ENCODE measurements around the gene PLEKHG3.
A peak's percentile ranks its signal among the peaks of the same experiment; 100 is the strongest.

PLEKHG3 gene

DNA sequence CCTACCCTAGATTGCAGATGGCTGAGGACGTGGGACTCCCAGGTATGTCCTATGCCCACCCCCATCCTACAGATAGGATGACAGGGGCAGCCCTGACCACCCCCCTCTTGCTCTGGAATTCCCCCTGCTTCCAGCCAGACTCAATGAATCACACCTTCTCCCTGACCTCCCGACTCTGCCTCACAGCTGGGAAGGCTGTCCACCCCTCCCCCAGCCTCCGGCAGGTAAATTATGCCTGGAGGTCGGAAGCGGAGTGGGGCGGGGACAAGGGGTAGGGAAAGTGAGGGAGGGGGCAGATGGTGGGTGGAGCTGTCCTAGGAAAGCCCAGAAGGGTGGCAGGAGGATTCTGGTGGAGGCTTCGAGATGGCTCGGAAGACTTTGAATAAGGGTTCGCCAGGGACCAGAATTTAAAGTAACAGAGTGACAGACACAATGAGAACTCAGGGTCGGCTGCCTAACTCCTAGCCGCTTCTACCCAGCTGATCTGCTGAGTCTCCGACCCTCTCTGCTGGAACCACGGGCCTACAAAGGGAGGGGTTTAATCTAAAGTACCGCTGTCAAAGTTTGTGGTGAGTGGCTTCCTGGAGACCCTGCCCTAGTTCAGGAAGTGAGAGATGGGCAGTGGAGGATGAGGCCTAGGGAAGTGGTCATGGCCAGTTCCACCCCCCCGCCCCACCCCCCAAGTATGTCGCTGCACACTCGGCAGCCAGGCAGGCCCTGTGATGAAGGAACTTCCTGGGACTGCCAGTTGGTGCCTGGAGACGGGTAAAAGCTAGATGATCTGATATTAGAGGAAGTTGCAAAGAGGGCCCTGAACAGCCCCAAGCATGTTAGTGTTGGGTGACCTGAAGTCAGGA, 4.2 kb downstream of the PLEKHG3 start:
- DNase-seq, result no peak

DNA sequence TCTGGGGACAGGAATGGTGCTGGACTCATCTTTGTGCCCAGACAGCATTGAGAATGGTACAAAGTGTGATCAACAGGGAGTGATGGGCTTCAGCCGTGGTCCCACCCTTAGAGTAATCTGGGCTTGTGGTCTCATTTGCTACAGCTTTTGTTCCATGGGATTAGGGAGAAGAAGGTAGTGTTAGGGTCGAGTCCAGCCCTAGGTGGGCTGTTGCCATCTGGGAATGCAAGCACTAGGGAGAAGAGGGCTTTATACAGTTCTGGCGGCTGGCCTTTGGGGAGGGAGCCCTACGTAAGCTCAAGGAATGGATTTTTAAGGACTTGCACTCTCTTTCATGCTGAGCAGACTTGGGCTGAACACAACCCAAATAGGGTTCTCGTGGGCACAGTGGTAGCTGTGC, 4.9 kb downstream of the PLEKHG3 start:
- no peak for DNase-seq

DNA sequence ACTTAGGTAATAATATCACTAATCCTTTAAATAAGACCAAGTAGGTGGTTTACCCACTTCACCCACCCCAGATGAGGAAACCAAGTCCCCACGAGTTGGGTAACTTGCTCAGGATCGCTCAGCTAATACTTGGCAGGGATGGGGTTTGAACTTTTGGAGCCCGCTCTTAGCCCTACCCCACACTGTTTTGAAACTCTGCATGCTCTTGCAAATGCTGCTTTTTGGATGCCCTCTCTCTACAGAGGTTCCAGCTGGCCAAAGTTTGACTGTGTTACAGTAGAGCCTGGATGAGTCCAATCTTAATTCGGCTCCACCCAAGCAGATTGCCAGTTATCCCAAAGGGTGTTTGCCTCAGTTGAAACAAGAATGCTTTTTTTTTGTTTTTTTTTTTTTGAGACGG, 6.8 kb downstream of the PLEKHG3 start:
- DNase-seq, result no peak

DNA sequence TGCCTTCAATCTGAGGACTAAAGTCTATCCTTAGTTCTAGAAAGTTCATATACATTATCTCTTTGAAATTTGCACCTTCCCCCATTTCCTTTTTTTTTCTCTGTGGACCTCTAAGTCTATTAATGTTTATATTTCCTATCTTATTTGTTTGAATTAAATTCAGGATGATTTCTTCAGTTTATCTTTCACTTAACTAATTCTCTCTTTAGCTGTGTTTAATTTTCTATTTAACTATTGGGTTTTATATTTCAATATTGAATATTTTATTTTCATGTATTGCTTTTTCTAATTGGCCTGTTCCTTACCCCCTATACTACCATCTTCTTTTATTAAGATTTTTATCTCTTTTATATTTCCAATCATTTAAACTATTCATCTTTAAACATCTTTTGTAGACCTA, 9.5 kb downstream of the PLEKHG3 start:
- no peak for DNase-seq

DNA sequence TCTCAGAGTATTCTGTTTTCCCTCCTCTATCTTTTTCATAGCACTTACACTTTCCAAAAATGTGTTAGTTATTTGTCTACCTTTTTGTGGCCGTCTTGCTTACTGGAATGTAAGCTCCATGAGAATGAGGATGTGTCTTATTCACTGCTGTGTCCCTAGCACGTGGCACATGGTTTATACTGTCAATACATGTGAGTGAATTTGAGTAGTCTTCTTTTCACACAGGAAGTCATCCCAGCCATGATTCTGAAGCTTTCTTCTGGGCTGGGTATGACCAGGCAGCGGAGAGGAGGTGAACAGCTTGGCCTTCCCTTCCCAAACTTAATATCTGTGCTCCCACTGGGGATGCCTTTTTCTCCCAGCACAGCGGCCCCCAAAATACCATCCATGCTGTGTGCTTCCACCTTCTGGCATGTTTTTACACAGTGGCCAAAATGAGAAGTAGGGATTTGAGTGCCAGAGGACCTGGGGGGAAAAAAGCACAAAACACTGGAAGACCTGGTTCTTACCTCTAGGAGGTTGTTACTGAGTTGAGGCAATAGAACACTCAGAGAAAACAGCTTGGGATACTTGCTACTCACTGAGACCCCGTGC, 10.3 kb downstream of the PLEKHG3 start:
- DNase-seq, result no peak

DNA sequence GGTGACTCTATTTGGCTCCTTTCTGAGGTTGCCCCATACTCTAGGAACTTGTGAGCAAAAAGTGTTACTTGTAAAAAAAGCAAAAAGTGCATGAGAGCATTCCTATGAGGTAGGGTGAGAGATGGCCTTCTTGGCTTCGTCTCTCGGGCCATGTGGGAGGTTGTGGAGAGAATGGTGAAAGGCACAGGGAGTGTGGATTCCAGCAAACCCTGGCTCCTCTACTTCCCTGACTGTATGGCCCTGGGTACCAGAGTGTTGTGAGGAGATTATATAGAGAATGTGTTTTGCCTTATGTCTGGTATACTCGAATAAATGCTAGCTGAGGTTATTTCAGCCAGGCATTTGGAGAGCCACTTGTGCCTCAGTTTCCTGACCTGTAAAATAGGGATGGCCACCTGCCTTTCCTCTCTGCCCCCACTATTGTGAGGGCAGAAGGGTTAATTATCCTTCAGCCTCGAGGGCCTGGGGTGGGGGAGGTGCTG, 11.0 kb downstream of the PLEKHG3 start:
- DNase-seq, result no peak

DNA sequence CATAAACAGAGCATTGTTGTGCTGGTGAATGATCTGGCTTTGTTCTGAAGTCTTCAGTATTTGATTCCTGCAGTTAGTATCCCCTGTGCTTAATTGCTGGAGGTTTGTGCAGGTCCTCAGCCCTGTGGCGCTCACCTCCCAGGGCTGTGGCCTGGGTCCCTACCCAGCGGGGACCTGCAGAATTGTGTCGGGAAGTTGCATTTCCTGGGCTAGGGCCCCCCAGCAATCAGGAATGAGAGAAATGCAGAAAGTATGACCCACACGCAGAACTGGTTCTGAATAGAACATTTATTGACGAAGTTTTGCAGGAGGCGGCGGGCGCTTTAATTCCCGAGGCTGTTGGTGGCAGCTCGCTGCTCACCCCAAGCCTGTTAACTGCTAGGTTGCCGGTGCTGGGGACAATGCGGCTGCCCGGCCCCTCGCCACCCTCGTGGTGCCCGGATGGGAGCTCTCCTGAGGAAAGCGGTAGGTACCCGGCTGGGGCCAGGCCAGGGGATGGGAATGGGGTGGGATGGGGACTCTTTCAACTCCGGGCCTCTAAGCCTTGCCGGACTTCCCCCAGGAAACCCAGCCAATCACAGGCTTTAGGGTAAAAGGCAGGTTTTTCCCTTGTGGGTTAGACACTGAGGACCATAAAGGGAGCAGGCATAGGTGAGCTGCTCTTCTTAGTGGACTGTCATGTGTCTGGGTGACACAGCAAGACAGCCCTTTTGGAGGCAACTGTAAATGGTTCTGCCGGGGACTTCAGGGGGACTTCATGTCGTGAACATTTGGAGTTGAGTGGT, 11.6 kb downstream of the PLEKHG3 start:
- no peak for DNase-seq

DNA sequence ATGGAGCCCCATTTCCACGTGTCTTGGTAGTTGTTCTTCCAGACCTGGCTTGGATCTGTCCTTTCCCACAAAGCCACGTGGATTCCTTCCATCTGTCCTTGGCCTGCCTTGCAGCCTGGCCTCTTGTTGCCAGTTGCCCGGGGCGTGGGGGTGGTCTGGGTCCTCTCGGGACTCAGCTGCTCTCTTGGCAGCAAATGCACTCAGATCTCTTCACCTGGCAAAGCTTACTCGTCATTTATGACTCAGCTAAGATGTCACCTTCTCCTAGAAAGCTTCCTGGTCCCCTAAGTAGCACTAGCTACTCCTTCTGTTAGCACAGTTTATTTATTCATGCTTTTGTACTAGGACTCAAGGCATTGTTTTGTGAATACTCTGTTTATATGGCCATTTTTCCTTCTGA, 13.6 kb downstream of the PLEKHG3 start:
- no peak for DNase-seq

DNA sequence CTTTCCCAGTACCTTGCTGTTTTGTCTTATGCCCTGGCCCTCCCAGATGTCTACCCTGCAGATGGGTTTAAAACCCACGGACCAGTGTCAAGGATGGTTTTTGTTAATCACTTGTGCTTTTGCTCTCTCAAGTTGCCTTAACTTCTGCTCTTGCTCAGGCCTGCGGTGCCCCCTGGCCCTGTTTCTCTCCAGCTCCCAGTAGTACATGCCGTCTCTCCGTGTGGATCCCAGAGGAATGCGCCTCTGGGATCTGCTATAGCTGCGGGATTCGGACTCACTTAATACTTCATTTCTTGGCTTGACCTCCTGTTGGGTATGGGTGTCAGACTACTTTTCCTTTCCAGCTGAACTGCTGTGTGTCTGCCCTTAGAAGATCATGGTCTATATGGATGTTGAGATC, 14.5 kb downstream of the PLEKHG3 start:
- no peak for DNase-seq

DNA sequence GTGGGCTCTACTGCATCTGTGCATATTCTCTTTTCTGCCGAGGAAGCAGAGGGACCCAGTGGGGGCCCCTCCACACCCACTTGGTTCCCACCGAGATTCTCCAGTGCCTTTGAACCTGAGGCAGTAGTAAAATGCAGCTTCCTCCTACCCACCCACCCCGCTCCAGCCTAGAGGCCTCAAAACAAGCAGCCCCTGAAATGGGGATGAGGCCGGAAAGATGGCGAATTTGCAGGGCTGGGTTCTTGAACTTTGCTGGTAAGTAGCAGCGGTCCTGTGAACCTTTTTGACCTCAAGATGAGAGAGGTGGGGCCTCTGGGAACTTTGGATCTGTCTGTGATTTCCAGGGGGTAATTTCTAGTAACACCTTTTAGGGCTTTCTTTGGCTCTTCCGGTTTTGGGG, 15.4 kb downstream of the PLEKHG3 start:
- DNase-seq, result no peak

DNA sequence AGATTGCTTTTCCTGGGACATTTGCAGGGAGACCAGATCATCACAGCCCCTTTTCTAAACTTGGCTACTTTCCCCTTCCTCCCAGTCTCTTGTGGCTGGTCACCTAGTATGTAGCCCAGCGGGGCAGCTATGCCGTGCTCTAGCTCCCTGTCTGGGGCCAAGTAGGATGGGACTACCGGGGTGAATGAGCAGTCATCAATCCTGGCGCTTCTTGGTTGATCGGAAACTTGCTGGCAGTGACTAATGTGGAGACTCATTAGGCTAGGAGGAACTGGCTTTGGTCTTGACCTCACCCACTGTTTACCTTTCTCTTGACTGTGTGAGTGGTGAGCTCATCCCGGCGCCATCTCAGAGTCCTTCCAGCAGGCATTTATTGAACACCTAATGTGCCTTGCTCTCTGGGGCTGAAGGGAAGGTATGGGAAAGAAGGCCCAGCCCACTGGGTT, 15.9 kb downstream of the PLEKHG3 start:
- DNase-seq, result no peak

DNA sequence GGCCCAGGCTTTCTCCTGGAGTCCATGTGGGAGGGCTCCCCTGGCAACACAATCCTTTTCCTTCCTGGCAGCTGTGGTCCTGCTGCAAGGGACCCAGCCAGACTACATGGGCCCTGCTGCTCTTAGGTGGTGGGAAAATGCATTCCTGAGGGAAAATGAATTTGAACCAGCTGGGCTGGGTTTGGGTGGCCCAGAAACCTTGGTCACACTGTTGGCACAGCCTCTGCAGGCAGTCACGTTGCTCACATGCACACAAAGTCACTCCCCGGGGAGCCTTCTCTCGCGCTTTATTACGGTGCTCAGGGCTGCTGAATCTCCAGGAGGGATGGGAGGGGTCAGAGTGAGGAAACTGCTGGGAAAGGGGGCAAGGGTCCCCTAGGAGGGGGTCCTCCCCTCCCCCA, 17.2 kb downstream of the PLEKHG3 start:
- peak in 1 of 2 experiments; percentile 16 for DNase-seq

DNA sequence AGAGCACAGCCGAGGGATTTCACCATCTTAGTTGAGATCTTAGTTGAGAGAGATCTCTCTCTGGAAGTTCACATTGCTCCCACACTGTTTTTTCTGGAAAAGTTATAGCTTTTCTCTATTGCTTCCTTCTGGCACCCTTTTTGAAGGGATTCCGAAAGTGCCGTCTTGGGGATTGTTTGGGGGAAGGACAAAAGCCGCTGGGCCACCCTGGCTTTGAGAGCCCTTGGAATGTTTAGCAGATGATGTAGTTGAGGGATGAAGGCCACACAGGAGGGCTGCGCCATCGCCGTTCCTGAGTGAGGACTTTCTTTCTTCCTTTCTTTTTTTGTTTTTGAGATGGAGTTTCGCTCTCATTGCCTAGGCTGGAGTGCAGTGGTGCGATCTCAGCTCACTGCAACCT, 17.7 kb downstream of the PLEKHG3 start:
- DNase-seq, result no peak

DNA sequence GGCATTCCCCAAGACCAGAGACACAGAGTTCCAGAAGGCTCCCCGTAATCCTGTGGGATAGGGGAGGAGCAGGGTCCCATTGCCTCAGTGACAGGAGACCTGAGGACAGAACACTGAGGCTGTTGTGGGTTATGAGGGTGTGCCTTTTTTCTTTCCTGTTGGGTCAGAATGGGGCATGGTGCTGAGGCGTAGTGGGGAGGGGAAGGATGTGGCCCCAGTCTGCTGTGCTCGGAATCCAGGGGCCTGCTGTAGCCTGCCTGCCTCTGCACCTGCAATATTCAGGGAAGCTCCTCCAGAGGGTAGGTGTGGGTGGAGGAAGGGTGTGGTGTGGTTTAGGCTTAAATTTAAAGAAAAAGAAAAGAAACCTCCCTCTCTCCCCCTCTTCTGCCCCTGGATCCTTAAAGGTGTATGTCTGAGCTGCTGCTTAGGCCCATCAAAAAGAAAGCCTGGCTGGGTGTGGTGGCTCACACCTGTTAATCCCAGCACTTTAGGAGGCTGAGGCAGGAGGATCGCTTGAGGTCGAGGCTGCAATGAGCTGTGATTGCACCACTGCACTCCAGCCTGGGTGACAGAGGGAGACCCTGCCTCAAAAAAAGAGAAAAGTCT, 18.7 kb downstream of the PLEKHG3 start:
- no peak for DNase-seq

DNA sequence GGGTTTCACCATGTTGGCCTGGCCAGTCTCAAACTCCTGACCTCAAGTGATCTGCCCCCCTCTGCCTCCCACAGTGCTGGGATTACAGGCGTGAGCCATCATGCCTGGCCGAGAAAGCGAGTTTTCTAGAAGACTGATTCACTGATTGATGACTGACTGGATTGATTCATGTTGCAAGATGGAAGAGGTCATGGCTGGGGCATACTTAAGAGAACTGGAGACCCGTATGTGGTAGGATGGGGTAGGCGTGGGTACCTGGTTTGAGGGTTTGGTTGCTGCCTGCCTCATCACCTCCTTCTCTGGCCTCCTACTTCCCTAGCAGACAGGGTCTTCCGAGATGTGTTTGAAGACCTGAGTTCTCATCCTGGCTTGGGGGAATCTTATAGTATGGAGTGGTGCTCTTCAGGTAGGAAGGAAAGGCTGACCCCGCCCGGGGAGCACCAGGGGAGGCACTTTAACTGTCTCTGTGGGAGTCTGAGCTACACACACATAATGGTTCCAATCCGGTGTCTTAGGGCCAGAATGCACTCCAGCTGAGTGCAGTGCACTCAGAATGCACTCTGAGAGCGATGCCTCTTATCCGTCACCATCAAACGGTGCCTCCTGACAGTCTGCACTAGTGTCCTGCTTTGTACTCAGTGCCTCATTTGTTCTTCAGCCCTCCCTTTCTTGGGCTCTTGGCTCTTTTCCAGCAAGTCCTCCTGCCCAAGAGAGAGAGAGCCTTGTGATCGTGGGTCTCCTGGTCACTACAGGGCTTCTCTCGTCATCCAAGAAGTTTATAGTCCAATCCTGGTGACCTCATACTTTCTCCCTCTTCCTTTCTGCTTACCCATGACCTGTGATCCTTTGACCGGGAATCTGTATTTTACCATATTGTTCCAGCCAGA, 19.7 kb downstream of the PLEKHG3 start:
- DNase-seq, result no peak

DNA sequence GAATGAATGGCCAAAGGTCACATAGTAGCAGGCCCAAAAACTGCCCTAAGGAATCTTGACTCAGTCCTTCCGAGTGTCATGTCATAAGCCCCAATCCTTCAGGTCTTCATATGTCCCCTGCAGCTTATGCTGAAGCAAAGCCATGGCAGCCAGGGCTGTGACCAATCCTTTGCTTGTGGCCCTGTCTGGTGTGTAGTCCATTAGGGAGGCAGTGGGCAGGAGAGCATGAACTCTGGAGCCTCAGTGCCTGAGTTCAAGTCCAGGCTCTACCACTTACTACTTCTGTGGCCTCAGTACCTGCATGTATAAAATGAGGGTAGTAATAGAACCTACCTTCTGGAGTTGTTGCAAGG, 20.3 kb downstream of the PLEKHG3 start:
- DNase-seq, result no peak

DNA sequence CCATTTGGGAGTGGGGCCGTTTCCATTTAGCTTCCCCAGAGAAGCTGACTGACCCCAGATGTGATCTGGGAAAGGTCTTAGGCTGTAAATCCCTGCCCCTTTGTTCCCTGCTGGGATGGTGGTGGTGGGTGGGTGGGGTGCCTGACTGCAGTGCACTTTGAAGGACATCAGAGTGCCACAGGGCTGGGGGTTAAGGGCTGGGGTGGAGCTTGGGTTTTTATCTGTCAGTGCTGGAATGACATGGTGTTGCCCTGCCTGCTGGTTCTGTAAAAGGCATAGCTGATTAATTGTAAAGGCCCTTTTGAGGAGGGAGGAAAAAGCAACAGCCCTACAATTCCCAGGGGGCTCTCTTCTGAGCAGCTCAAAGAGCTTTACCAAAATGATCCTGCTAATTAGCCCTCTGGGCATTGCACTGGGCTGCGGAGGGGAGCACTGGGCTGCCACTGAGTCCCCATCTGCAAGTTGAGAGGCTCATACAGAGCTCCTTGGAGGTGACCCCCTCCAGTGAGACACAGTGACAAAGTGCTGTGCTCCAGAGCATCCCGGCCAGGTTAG, 21.1 kb downstream of the PLEKHG3 start:
- no peak for DNase-seq

DNA sequence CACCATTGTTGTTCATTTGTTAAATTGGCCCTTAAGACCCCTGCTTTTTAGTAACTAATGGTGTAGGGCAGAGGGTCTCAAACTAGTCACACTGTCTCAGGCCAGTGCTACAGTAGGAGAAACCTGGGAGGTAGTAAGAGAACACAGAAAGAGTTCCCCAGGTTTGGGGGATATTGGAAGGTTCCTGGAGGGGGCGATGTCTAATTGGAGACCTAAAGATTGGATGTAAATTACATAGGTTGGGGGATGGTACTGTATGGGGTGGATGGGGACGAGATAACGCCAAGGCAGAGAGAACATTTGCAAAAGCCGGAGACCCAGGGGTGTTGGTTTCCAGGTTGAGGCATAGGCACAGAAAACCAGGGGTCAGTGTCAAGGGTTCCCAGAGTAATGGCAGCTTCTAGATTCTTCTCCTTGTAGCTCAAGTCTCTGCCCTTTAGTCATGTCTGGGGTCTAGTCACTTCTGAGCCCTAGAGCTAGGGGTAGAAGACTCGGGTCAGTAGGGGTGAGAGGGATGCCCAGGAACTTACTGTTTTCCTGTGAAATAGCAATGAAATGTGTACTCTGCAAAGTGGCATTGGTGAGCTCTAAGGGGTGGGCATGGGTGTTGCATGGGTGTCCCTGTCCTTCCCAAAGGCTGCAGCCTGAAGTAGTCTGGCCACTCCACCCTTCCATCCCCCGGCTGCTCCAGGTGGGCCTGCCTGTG, 21.8 kb downstream of the PLEKHG3 start:
- no peak for DNase-seq

DNA sequence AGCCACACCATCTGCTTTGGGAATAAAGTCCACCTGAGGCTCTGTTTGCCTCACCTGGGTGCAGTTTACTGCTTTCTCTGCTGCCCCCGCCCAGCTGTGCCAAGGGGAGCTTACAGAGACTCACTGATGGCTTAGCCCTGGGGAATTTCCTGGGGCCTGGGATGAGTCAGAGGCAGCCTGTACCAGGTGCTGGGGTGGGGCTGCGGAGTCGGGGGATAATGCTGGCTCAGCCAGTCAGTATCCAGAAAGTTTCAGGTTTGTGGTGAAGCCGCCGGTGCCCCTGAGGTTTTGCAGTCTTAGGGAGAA, 22.3 kb downstream of the PLEKHG3 start:
- peak; percentile 45 to 72 for DNase-seq

DNA sequence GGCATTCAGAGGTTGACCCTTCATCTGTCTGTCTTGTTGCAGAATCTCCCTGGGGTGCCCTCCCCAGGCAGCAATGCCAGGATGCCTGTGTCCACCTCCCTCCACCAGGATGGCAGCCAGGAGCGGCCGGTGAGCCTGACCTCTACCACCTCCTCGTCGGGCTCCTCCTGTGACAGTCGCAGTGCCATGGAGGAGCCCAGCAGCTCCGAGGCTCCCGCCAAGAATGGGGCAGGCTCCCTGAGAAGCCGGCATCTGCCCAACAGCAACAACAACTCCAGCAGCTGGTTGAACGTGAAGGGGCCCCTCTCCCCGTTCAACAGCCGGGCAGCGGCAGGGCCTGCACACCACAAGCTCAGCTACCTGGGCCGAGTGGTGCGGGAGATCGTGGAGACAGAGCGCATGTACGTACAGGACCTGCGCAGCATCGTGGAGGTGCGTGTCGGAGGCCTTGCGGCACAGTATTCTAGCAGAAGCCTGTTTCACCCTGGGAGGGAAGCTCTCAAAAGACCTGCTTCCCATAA, 23.4 kb downstream of the PLEKHG3 start:
- DNase-seq, result no peak

DNA sequence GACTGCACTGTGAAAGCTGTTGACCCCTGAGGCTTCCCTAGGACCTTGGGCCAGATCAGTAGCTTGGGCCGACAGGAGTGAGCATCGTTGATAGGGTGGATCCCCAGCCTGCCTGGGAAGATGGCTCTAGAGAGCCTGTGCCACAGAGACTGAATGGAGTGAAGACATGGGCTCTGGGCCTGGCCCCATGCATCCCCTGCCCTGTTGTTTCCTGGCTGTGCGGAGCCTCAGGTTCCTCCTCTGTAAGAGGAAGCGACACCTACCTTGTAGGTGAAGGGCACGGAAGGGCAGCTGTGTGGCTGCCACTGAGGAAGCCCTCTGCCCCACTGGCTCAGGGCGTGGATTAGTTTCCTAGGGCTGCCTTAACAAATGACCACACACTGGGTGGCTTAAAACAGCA, 23.9 kb downstream of the PLEKHG3 start:
- DNase-seq, result no peak
